Coronary artery (tissue), 2 donors: ENCODE results near the gene TTLL12.
A peak's percentile ranks its signal among the peaks of the same experiment; 100 is the strongest.
"Not testable (repeated sequence)": the region's sequence is repeated elsewhere in the genome, so short reads cannot be mapped to it uniquely, and the experiment has no call there.

Experiments
- DNase-seq: peaks from one replicate; pipeline ENCODE4 v3.0.0-alpha.2; 2017; ENCODE audit warnings: low spot score
- H3K27ac ChIP-seq, 2 donors: fragments of 200-600 bp; sonication (generic); one replicate each; pipeline ENCODE4 v1.5.1; 2016 to 2019
- H3K4me3 ChIP-seq: fragments of 200-600 bp; sonication (generic); 2 replicates; pipeline ENCODE4 v1.5.1; 2016; ENCODE audit warnings: mild to moderate bottlenecking, moderate library complexity
- TF ChIP-seq, protein P1 (sequence below): fragments of 200-600 bp; sonication (generic); IDR thresholded peaks from one replicate; pipeline ENCODE4 v1.5.1; 2019; ENCODE audit warnings: antibody characterized with exemption

Gene TTLL12

DNA sequence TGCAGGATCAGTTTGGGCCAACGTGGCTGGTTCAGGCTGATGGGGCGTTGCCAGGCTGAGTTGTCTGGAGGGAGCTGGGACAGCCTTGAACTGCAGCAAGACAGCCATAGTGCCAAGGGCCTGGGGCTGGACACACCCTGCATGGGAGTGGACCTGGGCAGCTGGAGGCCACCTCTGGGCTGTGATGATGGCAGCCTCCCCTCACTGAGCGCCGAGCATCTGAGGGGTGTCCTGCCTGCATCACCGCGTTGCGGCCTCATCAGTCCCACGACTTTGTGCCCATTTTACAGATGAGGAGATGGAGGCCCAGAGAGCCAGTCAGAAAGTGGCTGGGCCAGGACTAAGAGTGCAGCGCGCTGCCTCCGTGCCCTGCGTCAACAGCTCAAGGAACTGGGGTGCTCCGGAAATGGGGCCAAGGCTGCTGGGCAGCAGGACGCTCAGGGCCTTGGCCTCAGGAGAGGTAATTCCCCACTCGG, 36.2 kb downstream of the TTLL12 start:
- peak overlapping the region; percentile 72 to 89 for H3K27ac ChIP-seq
- peak overlapping the region; percentile 83 for H3K4me3 ChIP-seq
- TF ChIP-seq, protein P1, sequence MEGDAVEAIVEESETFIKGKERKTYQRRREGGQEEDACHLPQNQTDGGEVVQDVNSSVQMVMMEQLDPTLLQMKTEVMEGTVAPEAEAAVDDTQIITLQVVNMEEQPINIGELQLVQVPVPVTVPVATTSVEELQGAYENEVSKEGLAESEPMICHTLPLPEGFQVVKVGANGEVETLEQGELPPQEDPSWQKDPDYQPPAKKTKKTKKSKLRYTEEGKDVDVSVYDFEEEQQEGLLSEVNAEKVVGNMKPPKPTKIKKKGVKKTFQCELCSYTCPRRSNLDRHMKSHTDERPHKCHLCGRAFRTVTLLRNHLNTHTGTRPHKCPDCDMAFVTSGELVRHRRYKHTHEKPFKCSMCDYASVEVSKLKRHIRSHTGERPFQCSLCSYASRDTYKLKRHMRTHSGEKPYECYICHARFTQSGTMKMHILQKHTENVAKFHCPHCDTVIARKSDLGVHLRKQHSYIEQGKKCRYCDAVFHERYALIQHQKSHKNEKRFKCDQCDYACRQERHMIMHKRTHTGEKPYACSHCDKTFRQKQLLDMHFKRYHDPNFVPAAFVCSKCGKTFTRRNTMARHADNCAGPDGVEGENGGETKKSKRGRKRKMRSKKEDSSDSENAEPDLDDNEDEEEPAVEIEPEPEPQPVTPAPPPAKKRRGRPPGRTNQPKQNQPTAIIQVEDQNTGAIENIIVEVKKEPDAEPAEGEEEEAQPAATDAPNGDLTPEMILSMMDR: no peak
- no peak for DNase-seq

DNA sequence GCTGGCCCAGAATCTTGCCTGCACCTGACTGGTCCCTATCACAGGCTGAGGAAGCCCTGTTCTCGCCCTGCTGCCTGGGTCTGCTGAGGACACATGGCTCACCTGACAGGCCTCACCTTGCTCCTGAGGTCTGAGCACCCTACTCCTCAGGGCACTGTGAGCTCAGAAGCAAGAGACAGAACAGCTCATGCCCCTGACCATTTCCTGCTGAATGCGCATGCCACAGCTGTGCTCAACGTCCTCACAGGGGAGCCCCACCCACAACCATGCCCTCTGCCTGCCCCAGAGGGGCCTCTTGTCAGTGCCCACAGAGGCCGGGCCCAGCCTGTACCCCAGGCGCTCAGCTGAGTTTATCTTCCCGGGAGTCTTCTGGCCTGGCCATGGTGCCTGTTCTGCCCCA, 38.4 kb downstream of the TTLL12 start:
- TF ChIP-seq, protein P1: no peak
- no peak for DNase-seq
- Histone ChIP-seq H3K4me3 (no peak overlapping the region), H3K27ac (no peak overlapping the region)

DNA sequence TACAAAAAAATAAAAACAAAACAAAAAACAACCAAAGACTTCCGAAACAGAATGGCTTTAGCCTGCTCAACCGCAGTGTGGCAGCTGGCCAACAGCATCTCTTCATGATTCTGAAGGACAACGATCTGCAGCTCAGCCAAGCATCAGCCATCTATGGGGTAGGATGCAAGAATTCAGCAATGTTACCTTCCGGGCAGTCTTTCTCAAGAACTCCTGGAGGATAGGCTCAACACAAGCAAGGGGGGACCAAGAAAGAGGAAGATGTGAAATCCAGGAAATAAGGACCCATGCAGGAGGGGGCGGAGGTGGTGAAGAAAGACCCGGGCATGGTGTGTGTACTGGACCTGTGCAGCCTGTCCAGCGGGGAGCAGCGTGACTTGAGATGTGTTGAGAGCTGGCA, 39.1 kb downstream of the TTLL12 start:
- Histone ChIP-seq H3K27ac (no peak overlapping the region), H3K4me3 (no peak overlapping the region)
- DNase-seq: no peak
- TF ChIP-seq, protein P1: no peak

DNA sequence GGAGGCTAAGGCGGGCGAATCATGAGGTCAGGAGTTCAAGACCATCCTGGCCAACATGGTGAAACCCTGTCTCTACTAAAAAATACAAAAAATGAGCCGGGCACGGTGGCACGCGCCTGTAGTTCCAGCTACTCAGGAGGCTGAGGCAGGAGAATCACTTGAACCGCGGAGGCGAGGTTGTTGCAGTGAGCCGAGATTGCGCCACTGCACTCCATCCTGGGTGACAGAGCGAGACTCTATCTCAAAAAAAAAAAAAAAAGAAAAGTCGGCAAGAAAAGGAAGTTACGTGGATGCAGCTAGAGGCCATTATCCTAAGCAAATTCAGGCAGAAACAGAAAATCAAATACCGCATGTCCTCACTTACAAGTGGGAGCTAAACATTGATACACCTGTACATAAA, 40.6 kb downstream of the TTLL12 start:
- H3K4me3 ChIP-seq, DNase-seq: not testable (repeated sequence)
- H3K27ac ChIP-seq: peak overlapping the region in 1 of 2 donors; percentile 56

DNA sequence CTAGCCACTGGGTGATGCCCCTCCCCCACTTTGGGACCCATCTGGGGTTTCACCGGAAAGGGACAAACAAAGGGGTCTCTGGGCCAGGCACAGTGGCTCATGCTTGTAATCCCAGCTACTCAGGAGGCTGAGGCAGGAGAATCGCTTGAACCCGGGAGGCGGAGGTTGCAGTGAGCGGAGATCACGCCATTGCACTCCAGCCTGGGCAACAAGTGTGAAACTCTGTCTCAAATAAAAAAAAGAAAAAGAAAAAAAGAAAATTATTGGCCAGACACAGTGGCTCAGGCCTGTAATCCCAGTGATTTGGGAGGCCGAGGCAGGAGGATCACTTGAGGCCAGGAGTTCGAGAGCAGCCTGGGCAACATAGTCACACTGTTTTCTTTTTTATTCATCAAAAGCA, 41.6 kb downstream of the TTLL12 start:
- not testable (repeated sequence) for H3K4me3 ChIP-seq, H3K27ac ChIP-seq, DNase-seq

DNA sequence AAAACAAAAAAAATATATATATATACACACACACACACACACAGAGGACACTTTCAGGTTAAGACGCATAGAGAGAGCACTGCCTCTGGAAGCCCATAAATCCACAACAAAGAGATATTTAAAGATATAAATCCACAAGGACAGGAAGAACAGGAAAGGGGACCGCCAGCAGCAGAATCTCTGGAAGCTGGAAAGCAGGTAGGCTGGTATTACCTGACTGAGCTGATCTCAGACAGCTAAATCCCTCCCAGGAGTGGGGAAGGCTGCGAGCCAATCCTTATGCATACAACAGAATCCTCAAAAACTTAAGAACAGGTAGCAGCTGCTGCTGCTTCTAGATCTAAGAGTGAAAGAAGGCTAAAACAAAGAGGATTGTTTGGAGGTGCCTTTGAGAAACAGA, 42.0 kb downstream of the TTLL12 start:
- no peak overlapping the region for H3K27ac ChIP-seq
- TF ChIP-seq, protein P1: no peak
- H3K4me3 ChIP-seq: no peak overlapping the region
- no peak for DNase-seq

DNA sequence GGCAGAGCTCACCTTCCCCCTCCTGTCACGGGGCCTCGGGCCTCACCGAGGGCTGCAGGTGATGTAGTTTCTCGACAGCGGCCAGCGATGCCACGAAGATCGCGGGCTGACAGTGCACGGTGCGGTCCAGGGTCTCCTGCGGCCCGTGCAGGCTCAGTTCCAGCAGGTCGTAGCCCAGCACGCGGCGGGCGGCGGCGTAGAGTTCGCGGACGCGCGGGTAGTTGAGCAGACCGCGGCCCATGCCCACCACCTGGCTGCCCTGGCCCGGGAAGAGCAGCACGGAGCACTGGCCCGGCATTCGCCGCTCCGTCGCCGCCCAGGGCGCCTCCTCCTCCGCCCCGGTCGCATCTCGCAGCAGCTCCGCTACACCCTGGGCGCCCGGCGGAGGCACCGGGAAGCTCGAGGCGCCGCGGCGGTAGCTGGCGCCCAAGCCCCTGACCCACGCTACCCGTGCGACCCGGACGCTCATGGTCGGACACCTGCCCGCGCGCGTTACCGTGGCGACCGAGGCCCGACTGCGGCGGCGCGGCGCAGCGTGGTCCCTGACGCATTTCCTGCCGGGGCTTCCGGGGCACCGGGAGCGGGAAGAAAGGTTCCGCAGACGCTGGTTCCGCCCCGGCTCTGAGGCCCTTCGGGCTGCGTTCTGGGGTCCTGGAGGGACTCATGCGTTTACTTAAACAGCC, 43.9 kb downstream of the TTLL12 start, which contains the start of gene MCAT:
Gene MCAT, minus strand, starts transcription at position 519 of the 683 bp plus-strand sequence. Its CDS starts 50 bp downstream, at position 469.
- Histone ChIP-seq H3K27ac (peak within 1 kb of the TSS; percentile 2 to 84), H3K4me3 (peak within 1 kb of the TSS; percentile 95)
- peak; percentile 87 for DNase-seq
- TF ChIP-seq, protein P1: no peak

DNA sequence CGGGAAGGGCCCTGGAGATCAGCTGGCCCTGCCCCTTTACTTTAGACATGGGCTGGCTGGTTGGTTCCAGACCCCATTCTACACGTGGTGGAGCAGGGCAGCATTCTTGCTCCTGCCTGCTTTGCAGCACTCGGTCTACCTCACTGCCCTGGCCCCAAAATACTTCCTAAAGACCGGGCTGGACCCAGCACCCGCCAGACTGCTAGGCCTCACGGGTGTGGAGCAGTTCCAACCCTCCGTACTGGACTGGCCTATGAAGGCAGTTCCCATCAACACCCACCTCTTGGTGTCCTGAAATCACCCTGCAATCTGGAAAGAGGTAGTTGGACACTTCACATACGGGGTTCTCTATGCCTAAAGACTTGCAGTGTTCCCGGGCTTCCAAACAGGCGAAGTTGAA, 50.1 kb downstream of the TTLL12 start:
- no peak overlapping the region for H3K4me3 ChIP-seq
- TF ChIP-seq, protein P1: no peak
- DNase-seq: no peak
- H3K27ac ChIP-seq: no peak overlapping the region
